GM12873 (cell line): ENCODE data around the gene FAM227B.

Experiments
- TF ChIP-seq, protein P1 (sequence below): IDR thresholded peaks from 2 replicates; pipeline ENCODE4 v1.5.1; 2012; ENCODE audit warnings: low read depth, mild to moderate bottlenecking, moderate library complexity, low read length, control low read depth; ENCODE audit not compliant: insufficient read depth; ENCODE audit errors: missing control alignments

FAM227B gene

GRCh38 chr15:49286649-49287404, 333.8 kb downstream of the FAM227B start:
- TF ChIP-seq, protein P1, sequence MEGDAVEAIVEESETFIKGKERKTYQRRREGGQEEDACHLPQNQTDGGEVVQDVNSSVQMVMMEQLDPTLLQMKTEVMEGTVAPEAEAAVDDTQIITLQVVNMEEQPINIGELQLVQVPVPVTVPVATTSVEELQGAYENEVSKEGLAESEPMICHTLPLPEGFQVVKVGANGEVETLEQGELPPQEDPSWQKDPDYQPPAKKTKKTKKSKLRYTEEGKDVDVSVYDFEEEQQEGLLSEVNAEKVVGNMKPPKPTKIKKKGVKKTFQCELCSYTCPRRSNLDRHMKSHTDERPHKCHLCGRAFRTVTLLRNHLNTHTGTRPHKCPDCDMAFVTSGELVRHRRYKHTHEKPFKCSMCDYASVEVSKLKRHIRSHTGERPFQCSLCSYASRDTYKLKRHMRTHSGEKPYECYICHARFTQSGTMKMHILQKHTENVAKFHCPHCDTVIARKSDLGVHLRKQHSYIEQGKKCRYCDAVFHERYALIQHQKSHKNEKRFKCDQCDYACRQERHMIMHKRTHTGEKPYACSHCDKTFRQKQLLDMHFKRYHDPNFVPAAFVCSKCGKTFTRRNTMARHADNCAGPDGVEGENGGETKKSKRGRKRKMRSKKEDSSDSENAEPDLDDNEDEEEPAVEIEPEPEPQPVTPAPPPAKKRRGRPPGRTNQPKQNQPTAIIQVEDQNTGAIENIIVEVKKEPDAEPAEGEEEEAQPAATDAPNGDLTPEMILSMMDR, result no peak

- TF ChIP-seq, protein P1, result no peak
These were observed 338.3 kb downstream of the FAM227B start for GRCh38 chr15:49282366-49282765.

GRCh38 chr15:49279521-49280456, 340.8 kb downstream of the FAM227B start:
- TF ChIP-seq, protein P1, result no peak

DNA sequence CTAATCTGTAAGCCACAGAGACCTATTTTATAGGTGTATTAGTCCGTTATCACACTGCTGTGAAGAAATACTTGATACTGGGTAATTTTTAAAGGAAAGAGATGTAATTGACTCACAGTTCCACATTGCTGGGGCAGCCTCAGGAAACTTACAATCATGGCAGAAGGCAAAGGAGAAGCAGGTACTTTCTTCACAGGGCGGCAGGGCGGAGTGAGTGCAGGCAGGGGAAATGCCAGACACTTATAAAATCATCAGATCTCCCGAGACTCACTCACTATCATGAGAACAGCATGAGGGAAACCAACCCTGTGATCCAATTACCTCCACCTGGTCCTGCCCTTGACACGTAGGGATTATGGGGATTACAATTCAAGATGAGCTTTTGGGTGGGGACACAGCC, 341.9 kb downstream of the FAM227B start:
- TF ChIP-seq, protein P1, result no peak
